Measurements from ENCODE around the gene PHB1.

PHB1 gene

GRCh38 chr17:49403514-49404289 is 11.0 kb downstream of the PHB1 start:
- DNase-seq = no peak

GRCh38 chr17:49402706-49403105 is 12.0 kb downstream of the PHB1 start:
- no peak for DNase-seq

GRCh38 chr17:49401971-49402611 is 12.6 kb downstream of the PHB1 start:
- DNase-seq = no peak

GRCh38 chr17:49399995-49400394 is 14.7 kb downstream of the PHB1 start:
- no peak for DNase-seq

- no peak for DNase-seq
Measured at GRCh38 chr17:49397586-49397985, 17.1 kb downstream of the PHB1 start.

- no peak for DNase-seq
Measured at GRCh38 chr17:49393491-49394255, 21.0 kb downstream of the PHB1 start.

GRCh38 chr17:49390548-49391324 is 23.9 kb downstream of the PHB1 start:
- DNase-seq = no peak

GRCh38 chr17:49389514-49390347 is 25.0 kb downstream of the PHB1 start:
- peak; percentile 27 for DNase-seq

GRCh38 chr17:49388692-49389513 is 25.8 kb downstream of the PHB1 start:
- DNase-seq = no peak

- no peak for DNase-seq
Measured at GRCh38 chr17:49388290-49388640, 26.4 kb downstream of the PHB1 start.

GRCh38 chr17:49387498-49388289 is 27.0 kb downstream of the PHB1 start:
- DNase-seq = no peak

GRCh38 chr17:49386373-49386772 is 28.3 kb downstream of the PHB1 start:
- no peak for DNase-seq

- no peak for DNase-seq
Measured at GRCh38 chr17:49384951-49385350, 29.7 kb downstream of the PHB1 start.

- DNase-seq = no peak
Measured at GRCh38 chr17:49383060-49383459, 31.6 kb downstream of the PHB1 start.

GRCh38 chr17:49382556-49382955 is 32.1 kb downstream of the PHB1 start:
- DNase-seq = no peak

- DNase-seq = no peak
Measured at GRCh38 chr17:49381793-49382192, 32.9 kb downstream of the PHB1 start.

GRCh38 chr17:49381033-49381432 is 33.6 kb downstream of the PHB1 start:
- DNase-seq = no peak

GRCh38 chr17:49379926-49380325 is 34.8 kb downstream of the PHB1 start:
- DNase-seq = no peak

- no peak for DNase-seq
Measured at GRCh38 chr17:49378311-49378710, 36.4 kb downstream of the PHB1 start.

- no peak for DNase-seq
Measured at GRCh38 chr17:49375544-49375943, 39.1 kb downstream of the PHB1 start.
